IPS DF 6.9 (cell line): ENCODE results near the gene FOXP1.
"Not testable (repeated sequence)": the region's sequence is repeated elsewhere in the genome, so short reads cannot be mapped to it uniquely, and the experiment has no call there.

ENCODE experiments used
- DNase-seq: peaks from one replicate; pipeline ENCODE4 v3.0.0-alpha.2; 2013; ENCODE audit warnings: low read depth, low spot score
- H3K27ac ChIP-seq: one replicate; pipeline ENCODE4 v1.5.1; 2013; ENCODE audit warnings: low read length, control low read depth
- H3K27me3 ChIP-seq: 2 replicates; pipeline ENCODE4 v1.6.1; 2013; ENCODE audit warnings: mild to moderate bottlenecking, low read length; ENCODE audit not compliant: control insufficient read depth, insufficient read depth
- H3K36me3 ChIP-seq: 2 replicates; pipeline ENCODE4 v1.6.1; 2013; ENCODE audit warnings: low read length; ENCODE audit not compliant: control insufficient read depth, insufficient read depth
- H3K4me1 ChIP-seq: 2 replicates; pipeline ENCODE4 v1.6.1; 2013; ENCODE audit warnings: low read length; ENCODE audit not compliant: control insufficient read depth, insufficient read depth
- H3K4me3 ChIP-seq: 2 replicates; pipeline ENCODE4 v1.5.1; 2013; ENCODE audit warnings: mild to moderate bottlenecking, low read length
- H3K9me3 ChIP-seq: 2 replicates; pipeline ENCODE4 v1.6.1; 2013; ENCODE audit warnings: low read length, inconsistent platforms; ENCODE audit not compliant: control insufficient read depth, insufficient read depth
- WGBS: extraction: QIAGEN DNeasy Blood & Tissue Kit; methylation state at CpG from one replicate; pipeline ENCODE4 v1.1.7; 2013; ENCODE audit warnings: mixed read lengths, missing lambda C conversion rate; ENCODE audit not compliant: insufficient read length, insufficient coverage; 5-methylcytosine and 5-hydroxymethylcytosine counted together

The FOXP1 gene

DNA sequence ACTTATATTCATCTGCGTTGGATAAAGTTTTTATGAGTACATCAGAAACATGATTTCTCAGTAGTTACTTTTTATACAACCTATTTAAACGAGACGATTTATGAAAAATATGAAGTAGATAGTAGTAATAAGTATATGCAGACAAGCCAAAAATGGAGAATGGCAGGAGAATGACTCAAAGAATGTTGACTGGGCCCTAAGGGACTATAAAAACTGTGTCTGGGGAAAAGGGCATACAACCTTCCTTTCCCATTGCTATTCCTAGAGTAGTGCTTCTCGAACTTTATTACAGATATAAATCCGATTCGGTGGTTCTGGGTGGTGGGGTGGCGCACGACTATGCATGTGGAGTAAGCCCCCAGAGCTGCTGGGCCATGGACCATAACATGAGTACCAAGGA, 558.5 kb downstream of the FOXP1 start:
- Histone ChIP-seq H3K27me3 (no peaks in the 10 kb centered on the region), H3K4me3 (no peak overlapping the region), H3K27ac (no peak overlapping the region), H3K9me3 (no peaks in the 10 kb centered on the region), H3K4me1 (peaks cover 4% of the 10 kb centered on the region; the same call in 1 of the 2 replicates), H3K36me3 (no peaks in the 10 kb centered on the region)
- WGBS: 100% methylated on average over 2 of the region's 8 CpGs
- no peak for DNase-seq

DNA sequence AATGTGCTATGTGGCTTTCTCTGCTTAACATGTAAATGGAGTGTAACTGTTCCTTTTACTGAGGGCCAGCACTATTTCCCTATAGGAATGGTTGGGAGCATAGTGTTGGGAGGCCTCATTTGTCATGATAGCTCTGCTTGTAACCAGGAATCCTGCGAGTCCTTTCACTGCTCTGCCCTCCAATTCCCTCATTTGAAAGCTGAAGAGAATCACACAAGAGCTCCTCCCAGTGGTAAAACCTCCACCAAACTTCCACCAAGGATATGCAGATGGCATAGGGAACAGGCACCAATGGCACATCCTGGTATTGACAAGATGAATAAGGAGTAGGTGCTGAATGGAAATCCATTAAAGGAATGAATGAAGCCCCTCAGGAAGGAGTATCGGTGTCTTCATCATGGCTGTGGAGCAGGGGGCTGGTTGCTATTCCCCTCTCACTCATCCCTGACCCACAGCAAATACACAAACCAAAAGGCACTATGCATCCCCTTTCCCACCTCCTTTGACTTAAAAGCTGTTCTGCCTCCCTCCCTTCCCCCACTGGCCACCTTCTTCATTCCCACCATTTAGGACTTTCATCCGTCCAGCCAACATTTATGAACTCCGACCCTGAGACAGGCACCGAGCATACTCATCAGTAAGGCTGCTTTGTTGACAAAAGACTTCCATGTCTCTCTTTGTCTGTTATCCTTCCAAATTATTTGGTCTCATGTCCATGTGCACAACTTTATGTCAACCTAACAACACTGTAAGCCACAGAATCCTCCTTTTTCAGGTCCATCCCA, 560.8 kb downstream of the FOXP1 start:
- H3K27me3 ChIP-seq: no peaks in the 10 kb centered on the region
- H3K9me3 ChIP-seq: no peaks in the 10 kb centered on the region
- no CpG with 5 or more reads among the region's 5 CpGs for WGBS
- peaks cover 4% of the 10 kb centered on the region; the same call in 1 of the 2 replicates for H3K4me1 ChIP-seq
- H3K4me3 ChIP-seq: no peak overlapping the region
- no peaks in the 10 kb centered on the region for H3K36me3 ChIP-seq
- peak; percentile 58 for DNase-seq
- no peak overlapping the region for H3K27ac ChIP-seq

GRCh38 chr3:71018799-71019198, 564.7 kb downstream of the FOXP1 start:
- no peak for DNase-seq
- Histone ChIP-seq H3K4me3 (no peak overlapping the region), H3K36me3 (no peaks in the 10 kb centered on the region), H3K4me1 (peaks cover 4% of the 10 kb centered on the region; the same call in 1 of the 2 replicates), H3K27me3 (no peaks in the 10 kb centered on the region), H3K27ac (no peak overlapping the region), H3K9me3 (no peaks in the 10 kb centered on the region)
- no CpG with 5 or more reads among the region's 4 CpGs for WGBS

GRCh38 chr3:71016178-71016845, 567.2 kb downstream of the FOXP1 start:
- Histone ChIP-seq H3K9me3 (no peaks in the 10 kb centered on the region), H3K36me3 (no peaks in the 10 kb centered on the region), H3K4me1 (no peaks in the 10 kb centered on the region), H3K4me3 (no peak overlapping the region), H3K27me3 (no peaks in the 10 kb centered on the region), H3K27ac (no peak overlapping the region)
- no CpG with 5 or more reads among the region's 10 CpGs for WGBS
- DNase-seq: no peak

GRCh38 chr3:71014616-71015015, 568.9 kb downstream of the FOXP1 start:
- not testable (repeated sequence) for H3K36me3 ChIP-seq, H3K27ac ChIP-seq, H3K27me3 ChIP-seq, H3K4me1 ChIP-seq, DNase-seq, H3K4me3 ChIP-seq, H3K9me3 ChIP-seq
- WGBS: no CpG with 5 or more reads among the region's 6 CpGs

DNA sequence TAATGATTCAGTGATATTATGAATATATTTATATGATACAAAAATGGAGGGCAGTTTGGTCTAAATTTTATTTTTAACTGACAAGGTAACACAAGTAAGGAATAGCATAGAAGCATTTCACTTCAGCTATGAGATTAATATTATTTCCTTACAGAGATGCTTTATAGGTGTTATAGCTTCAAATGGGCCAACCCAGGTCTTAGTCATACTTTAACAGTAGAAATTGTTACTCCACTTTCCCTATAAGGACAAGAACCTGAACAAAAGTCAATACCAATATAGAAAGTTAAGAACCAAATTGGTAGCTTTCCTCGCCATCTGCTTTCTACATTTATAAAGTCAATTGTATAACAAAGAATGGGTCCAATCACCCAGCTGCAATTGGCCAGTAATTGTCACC, 570.6 kb downstream of the FOXP1 start:
- Histone ChIP-seq H3K4me3 (no peak overlapping the region), H3K4me1 (no peaks in the 10 kb centered on the region), H3K36me3 (no peaks in the 10 kb centered on the region), H3K27ac (no peak overlapping the region), H3K27me3 (peaks cover 2% of the 10 kb centered on the region; the same call in 1 of the 2 replicates), H3K9me3 (no peaks in the 10 kb centered on the region)
- no peak for DNase-seq
- WGBS: no CpG with 5 or more reads among the region's 1 CpG

DNA sequence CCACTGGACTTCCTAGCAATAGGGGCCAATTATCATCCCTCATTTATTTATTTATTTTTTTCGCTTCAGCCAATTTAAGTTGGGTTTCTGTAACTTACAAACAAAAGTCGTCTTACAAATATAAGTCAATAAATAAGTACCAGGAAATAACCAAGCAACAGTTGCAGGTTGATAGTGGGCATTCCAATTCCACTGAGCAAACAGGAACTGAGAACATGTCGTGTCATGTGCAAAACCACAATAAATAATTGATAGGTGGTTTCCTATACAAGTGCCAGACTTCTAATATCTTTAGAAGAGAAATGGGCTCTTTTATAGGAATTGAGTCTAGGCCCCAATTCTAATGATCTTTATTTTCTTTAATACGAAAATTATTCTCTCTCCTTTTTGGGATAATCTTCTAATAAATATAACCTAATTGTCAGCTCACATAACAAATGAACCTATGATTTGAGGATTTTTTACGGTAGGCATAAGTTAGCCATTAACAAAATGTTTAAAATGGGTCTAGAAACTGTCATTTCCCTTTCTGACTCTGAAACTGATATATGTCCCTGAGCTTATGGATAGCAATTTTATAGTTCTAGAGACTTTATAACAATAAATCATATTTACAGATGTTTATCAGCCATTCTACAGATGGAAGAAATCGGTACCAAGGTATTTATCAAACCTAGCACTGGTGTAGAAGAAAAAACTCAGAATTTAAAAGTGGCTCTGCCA, 571.8 kb downstream of the FOXP1 start:
- H3K4me1 ChIP-seq: no peaks in the 10 kb centered on the region
- H3K36me3 ChIP-seq: no peaks in the 10 kb centered on the region
- H3K27me3 ChIP-seq: peaks cover 2% of the 10 kb centered on the region; the same call in 1 of the 2 replicates
- no peak for DNase-seq
- H3K9me3 ChIP-seq: no peaks in the 10 kb centered on the region
- H3K4me3 ChIP-seq: no peak overlapping the region
- WGBS: no CpG with 5 or more reads among the region's 6 CpGs
- H3K27ac ChIP-seq: no peak overlapping the region

- Histone ChIP-seq H3K27me3 (peaks cover 2% of the 10 kb centered on the region; the same call in 1 of the 2 replicates), H3K9me3 (no peaks in the 10 kb centered on the region), H3K4me1 (no peaks in the 10 kb centered on the region), H3K27ac (no peak overlapping the region), H3K36me3 (no peaks in the 10 kb centered on the region), H3K4me3 (no peak overlapping the region)
- no peak for DNase-seq
- no CpG with 5 or more reads among the region's 3 CpGs for WGBS
These were observed 572.6 kb downstream of the FOXP1 start for GRCh38 chr3:71010726-71011455.

GRCh38 chr3:71008350-71008935, 575.1 kb downstream of the FOXP1 start:
- Histone ChIP-seq H3K4me3 (no peak overlapping the region), H3K27me3 (peaks cover 2% of the 10 kb centered on the region; the same call in 1 of the 2 replicates), H3K9me3 (no peaks in the 10 kb centered on the region), H3K27ac (no peak overlapping the region), H3K4me1 (no peaks in the 10 kb centered on the region), H3K36me3 (no peaks in the 10 kb centered on the region)
- no peak for DNase-seq
- WGBS: no CpG with 5 or more reads among the region's 7 CpGs
